Neural cell (in vitro differentiated cells): ENCODE data around the gene LAYN. TPM values are rescaled to one million over a fixed set of nuclear protein-coding genes. Genes with fewer than 3 reads are reported as not detected.

ENCODE experiments used
- H2AFZ ChIP-seq: fragments of 200-600, 300-800 bp; sonication (generic), shearing (Covaris generic); 2 replicates; pipeline ENCODE4 v1.6.0; 2014; ENCODE audit warnings: low read depth, mild to moderate bottlenecking, antibody characterized with exemption, low read length, moderate library complexity
- H3F3A ChIP-seq: fragments of 200-600 bp; shearing (Covaris generic); 2 replicates; pipeline ENCODE4 v1.6.1; 2016; ENCODE audit warnings: mild to moderate bottlenecking, moderate library complexity, mixed read lengths, antibody characterized with exemption, low read length; ENCODE audit not compliant: insufficient read depth, poor library complexity, severe bottlenecking
- H3K27ac ChIP-seq: fragments of 200-600, 300-800 bp; sonication (generic), shearing (Covaris generic); 2 replicates; pipeline ENCODE4 v1.5.1; 2014; ENCODE audit warnings: mild to moderate bottlenecking, low read length, moderate library complexity
- H3K27me3 ChIP-seq: fragments of 300-800, 200-600 bp; sonication (generic), shearing (Covaris generic); 2 replicates; pipeline ENCODE4 v1.6.0; 2014; ENCODE audit warnings: mild to moderate bottlenecking, low read depth, low read length, moderate library complexity; ENCODE audit not compliant: insufficient read depth
- H3K36me3 ChIP-seq: fragments of 300-800, 200-600 bp; sonication (generic), shearing (Covaris generic); 2 replicates; pipeline ENCODE4 v1.5.1; 2014; ENCODE audit warnings: mild to moderate bottlenecking, antibody characterized with exemption, low read length, moderate library complexity; ENCODE audit not compliant: insufficient read depth
- H3K4me2 ChIP-seq: fragments of 300-800, 200-600 bp; sonication (generic), shearing (Covaris generic); 2 replicates; pipeline ENCODE4 v1.6.0; 2014; ENCODE audit warnings: mild to moderate bottlenecking, low read length
- H3K4me3 ChIP-seq: fragments of 300-800, 200-600 bp; sonication (generic), shearing (Covaris generic); 2 replicates; pipeline ENCODE4 v1.5.1; 2014; ENCODE audit warnings: mild to moderate bottlenecking, low read length, moderate library complexity
- H3K79me2 ChIP-seq: fragments of 200-600 bp; shearing (Covaris generic); replicated peaks from 2 replicates; pipeline ENCODE4 v1.6.0; 2014; ENCODE audit warnings: mild to moderate bottlenecking, low read length, moderate library complexity; ENCODE audit not compliant: insufficient read depth
- H3K9ac ChIP-seq: fragments of 300-800, 200-600 bp; sonication (generic), shearing (Covaris generic); 2 replicates; pipeline ENCODE4 v1.6.1; 2016; ENCODE audit warnings: mild to moderate bottlenecking, low read length, mixed read lengths
- H3K9me2 ChIP-seq: fragments of 200-600 bp; shearing (Covaris generic); 2 replicates; pipeline ENCODE4 v1.6.1; 2016; ENCODE audit warnings: mild to moderate bottlenecking, low read length, mixed read lengths; ENCODE audit not compliant: insufficient read depth
- H3K9me3 ChIP-seq: fragments of 200-600, 300-800 bp; sonication (generic), shearing (Covaris generic); 2 replicates; pipeline ENCODE4 v1.6.1; 2016; ENCODE audit warnings: mild to moderate bottlenecking, mixed run types, low read length, moderate library complexity, mixed read lengths
- H4K20me1 ChIP-seq: fragments of 200-600 bp; shearing (Covaris generic); 2 replicates; pipeline ENCODE4 v1.6.1; 2016; ENCODE audit warnings: mild to moderate bottlenecking, mixed run types; ENCODE audit not compliant: insufficient read depth
- CTCF ChIP-seq: fragments of 450-650 bp; IDR thresholded peaks from 2 replicates; pipeline ENCODE4 v1.5.1; 2014; ENCODE audit warnings: antibody characterized with exemption, mild to moderate bottlenecking, moderate library complexity; ENCODE audit not compliant: poor library complexity, severe bottlenecking
- EP300 ChIP-seq: fragments of 450-650 bp; conservative IDR thresholded peaks from 2 replicates; pipeline ENCODE4 v1.6.1; 2014; ENCODE audit warnings: antibody characterized with exemption, mild to moderate bottlenecking, moderate library complexity; ENCODE audit not compliant: poor library complexity, severe bottlenecking
- EZH2 ChIP-seq: fragments of 200-600, 300-800 bp; shearing (Covaris generic), sonication (generic); IDR thresholded peaks from 2 replicates; pipeline ENCODE4 v1.6.1; 2014; ENCODE audit warnings: antibody characterized with exemption, low read length, borderline replicate concordance, mild to moderate bottlenecking; ENCODE audit not compliant: insufficient read depth, poor library complexity, severe bottlenecking
- MXI1 ChIP-seq: fragments of 450-650 bp; conservative IDR thresholded peaks from 2 replicates; pipeline ENCODE4 v1.6.1; 2014; ENCODE audit warnings: antibody characterized with exemption, mild to moderate bottlenecking; ENCODE audit not compliant: poor library complexity, severe bottlenecking
- POLR2AphosphoS5 ChIP-seq: IDR thresholded peaks from 2 replicates; pipeline ENCODE4 v1.6.1; 2012
- RAD21 ChIP-seq: fragments of 450-650 bp; conservative IDR thresholded peaks from 2 replicates; pipeline ENCODE4 v1.6.1; 2014; ENCODE audit warnings: antibody characterized with exemption, mild to moderate bottlenecking, moderate library complexity
- REST ChIP-seq: IDR thresholded peaks from 2 replicates; pipeline ENCODE4 v1.6.1; 2012; ENCODE audit warnings: borderline replicate concordance
- SMC3 ChIP-seq: fragments of 450-650 bp; conservative IDR thresholded peaks from 2 replicates; pipeline ENCODE4 v1.6.1; 2014; ENCODE audit warnings: antibody characterized with exemption, mild to moderate bottlenecking, moderate library complexity; ENCODE audit not compliant: poor library complexity
- TAF1 ChIP-seq: IDR thresholded peaks from 2 replicates; pipeline ENCODE4 v1.6.1; 2012; ENCODE audit warnings: low read depth
- polyA minus RNA-seq: library from RNA; depleted of rRNA, polyadenylated mRNA; stranded (reverse); fragments of >200 nt; gene quantifications from 2 replicates; pipeline ENCODE4 v1.2.3, GENCODE V29; 2014
- polyA plus RNA-seq: library from polyadenylated mRNA; depleted of rRNA; stranded (reverse); fragments of >200 nt; gene quantifications from 2 replicates; pipeline ENCODE4 v1.2.3, GENCODE V29; 2014

Gene LAYN
- polyA plus RNA-seq (not detected in 2 replicates), polyA minus RNA-seq (not detected in 2 replicates)

DNA sequence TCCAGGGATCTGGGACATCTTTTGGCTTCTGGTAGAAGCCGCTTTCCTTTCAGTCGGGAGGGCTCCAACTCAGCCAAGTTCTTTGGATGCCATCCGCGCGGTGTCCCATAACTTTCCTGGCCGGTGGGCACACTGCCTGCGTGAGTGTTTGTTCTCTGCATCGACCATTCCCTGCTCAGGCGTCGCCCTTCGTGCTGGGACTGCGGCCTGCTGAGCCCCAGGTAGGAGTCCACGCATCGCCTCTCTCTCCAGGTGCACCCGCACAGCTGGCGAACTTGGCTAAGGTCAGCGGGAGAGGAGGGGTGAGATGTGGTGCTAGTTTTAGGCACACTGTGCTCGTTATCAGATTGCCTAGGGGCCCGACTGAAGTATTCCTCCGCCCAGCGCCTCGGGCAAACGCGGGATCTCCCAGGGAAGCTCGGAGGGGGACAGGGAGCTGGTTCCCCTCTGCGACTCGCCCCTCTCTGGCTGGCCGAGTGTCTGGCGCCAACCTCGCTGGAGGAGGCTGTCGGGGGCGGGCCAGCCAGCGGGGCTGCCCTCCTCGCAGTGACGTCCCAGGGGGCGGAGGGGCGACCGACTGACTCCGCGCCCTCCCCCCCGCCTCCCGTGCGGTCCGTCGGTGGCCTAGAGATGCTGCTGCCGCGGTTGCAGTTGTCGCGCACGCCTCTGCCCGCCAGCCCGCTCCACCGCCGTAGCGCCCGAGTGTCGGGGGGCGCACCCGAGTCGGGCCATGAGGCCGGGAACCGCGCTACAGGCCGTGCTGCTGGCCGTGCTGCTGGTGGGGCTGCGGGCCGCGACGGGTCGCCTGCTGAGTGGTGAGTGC lies at the start of gene LAYN:
LAYN (plus strand) TSS at position 607 of the 823 bp plus-strand sequence; CDS start at position 731, 124 bp downstream.
- H2AFZ ChIP-seq, result no peak within 1 kb of the TSS
- H3K9ac ChIP-seq, result no peak within 1 kb of the TSS
- H3K27me3 ChIP-seq, result peaks cover 57% of the 10 kb centered on the region

GRCh38 chr11:111494040-111494439 lies 46.5 kb upstream of the LAYN start:
- no peaks in the 10 kb centered on the region for H3K9me3 ChIP-seq
- H3K27ac ChIP-seq, result no peak overlapping the region
- no peaks in the 10 kb centered on the region for H3K79me2 ChIP-seq
- no peaks in the 10 kb centered on the region for H3K36me3 ChIP-seq
- TF ChIP-seq POLR2AphosphoS5, result no peak
- TF ChIP-seq RAD21, result no peak
- no peak for TF ChIP-seq TAF1
- TF ChIP-seq MXI1, result no peak
- no peak for TF ChIP-seq REST
- TF ChIP-seq EP300, result no peak
- no peak for TF ChIP-seq CTCF
- TF ChIP-seq EZH2, result no peak
- TF ChIP-seq SMC3, result no peak
- no peaks in the 10 kb centered on the region for H3F3A ChIP-seq
- no peaks in the 10 kb centered on the region for H3K9me2 ChIP-seq
- no peaks in the 10 kb centered on the region for H4K20me1 ChIP-seq
- H3K4me3 ChIP-seq, result no peak overlapping the region
- no peak overlapping the region for H3K4me2 ChIP-seq
- H2AFZ ChIP-seq, result no peak overlapping the region
- H3K27me3 ChIP-seq, result no peaks in the 10 kb centered on the region
- H3K9ac ChIP-seq, result no peak overlapping the region

More for the DNA sequence above, at the start of gene LAYN:
- TF ChIP-seq EZH2 (peak; percentile 55), CTCF (no peak), MXI1 (peak; percentile 22)
- Histone ChIP-seq H3K4me2 (peak within 1 kb of the TSS; percentile 45), H4K20me1 (no peaks in the 10 kb centered on the region), H3K27ac (no peak within 1 kb of the TSS), H3K4me3 (peak within 1 kb of the TSS; percentile 68), H3F3A (no peaks in the 10 kb centered on the region), H3K79me2 (no peaks in the 10 kb centered on the region), H3K9me2 (no peaks in the 10 kb centered on the region), H3K9me3 (no peaks in the 10 kb centered on the region), H3K36me3 (no peaks in the 10 kb centered on the region)
